ENCODE measurements around the gene NAALADL1.

The NAALADL1 gene

GRCh38 chr11:65078786-65079342, 20.5 kb upstream of the NAALADL1 start:
- no peak for DNase-seq

DNA sequence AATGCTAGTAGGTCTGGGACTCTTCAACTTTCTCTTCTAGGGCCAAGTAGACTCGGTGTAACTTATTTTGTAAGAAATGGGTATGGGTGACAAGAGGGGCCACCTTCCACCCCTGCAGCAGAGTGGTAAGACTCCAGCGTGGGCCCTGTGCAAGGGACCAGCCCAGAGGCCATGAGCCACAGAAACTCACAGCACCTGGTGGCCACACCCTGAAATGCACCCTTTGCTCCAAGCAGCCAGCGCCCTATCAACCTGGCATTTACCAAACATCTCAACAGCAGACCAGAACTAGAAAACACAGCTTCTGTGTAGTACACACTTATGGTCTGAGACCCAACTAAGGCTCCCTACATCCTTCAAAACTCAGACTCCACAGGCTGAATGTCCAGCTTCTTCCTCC, 19.8 kb upstream of the NAALADL1 start:
- peak; percentile 85 for DNase-seq

DNA sequence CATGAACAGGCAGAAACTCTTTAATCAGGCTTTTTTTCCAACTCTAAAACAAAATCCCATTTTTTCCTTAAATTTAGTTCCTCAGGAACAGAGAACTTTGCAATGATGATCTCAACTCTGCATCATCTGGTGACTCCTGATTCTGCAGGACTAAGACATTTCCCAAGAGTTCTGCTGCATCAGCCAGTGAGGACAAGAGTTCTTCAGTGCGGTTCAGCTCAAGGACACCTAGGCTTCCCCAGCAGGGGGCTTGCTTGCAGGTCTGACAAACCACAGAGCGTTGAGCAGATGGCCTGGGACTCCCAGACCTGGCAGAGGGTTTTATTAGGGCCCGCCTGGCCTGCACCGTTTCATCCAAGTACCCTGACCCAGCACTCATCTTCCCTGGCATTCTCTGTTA, 19.1 kb upstream of the NAALADL1 start:
- DNase-seq: no peak

DNA sequence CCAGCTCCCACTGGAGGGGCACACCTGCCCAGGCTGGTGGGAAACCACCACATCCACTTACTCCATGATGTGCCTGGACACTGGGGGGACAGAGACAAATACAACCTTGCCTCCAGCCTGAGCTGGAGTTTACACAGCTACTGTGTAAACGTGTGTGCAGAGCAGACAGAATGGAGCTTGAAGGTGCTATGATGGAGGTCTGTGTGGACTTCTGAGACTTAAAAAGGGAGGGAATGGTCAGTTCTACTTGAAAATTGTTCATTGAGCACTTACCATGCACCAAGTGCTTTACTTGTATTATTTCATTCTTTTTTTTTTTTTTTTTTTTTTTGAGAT, 14.2 kb upstream of the NAALADL1 start:
- no peak for DNase-seq

DNA sequence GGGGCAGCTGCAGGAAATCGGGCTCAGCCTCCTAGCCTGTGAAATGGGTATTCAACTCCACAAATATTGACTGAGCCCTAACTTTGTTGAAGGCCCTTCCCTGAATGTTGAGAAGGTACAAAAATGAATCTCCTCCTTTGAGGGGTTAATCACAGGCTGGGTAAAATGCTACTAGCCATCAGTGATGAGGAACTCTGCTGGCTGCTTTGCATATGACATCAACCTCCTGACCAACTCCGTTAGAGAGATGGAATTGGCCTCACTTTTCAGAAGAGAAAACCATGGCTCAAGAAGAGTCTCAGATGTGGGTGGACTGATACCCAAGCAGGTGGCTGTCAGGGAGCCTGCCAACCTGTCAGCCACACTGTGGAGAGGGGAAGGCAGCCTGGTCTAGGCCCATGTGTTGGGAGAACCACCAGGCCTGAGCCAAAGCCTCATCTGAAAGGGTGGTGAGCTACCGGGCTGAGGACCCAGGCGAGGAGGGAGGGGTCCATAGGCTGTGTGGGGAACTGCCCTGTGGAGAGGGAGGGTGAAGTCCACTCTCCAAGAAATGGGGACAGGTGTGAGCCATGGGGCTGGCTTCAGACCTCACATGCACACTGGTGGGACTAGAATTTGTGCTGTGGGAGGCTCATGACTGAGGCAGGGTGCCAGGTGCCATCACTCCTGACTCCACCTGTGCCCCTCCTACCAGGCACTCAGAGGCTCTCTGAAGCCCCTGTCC, 13.7 kb upstream of the NAALADL1 start:
- no peak for DNase-seq

GRCh38 chr11:65069217-65069616, 10.9 kb upstream of the NAALADL1 start:
- DNase-seq: no peak

DNA sequence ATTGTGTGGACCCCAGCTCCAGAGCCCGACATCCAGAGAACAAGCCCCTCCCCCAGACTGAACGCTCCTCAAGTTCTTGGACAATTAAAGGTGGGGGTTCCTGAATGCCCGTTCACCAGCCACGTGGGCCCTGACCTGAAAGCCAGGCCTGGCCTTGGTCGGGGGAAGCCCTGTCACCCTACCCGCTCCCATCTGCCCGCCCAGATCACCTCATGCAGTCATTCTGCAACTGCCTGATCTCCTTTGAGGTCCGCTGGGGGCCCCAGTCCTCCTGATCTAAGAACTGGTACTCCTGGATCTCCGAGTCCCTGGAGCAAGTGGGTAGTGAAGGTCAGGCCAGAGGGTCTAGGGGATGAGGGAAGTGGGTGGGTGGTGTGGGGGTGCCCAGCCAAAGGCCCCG, 9.1 kb upstream of the NAALADL1 start:
- no peak for DNase-seq

- no peak for DNase-seq
Observed at GRCh38 chr11:65066805-65067291, 8.5 kb upstream of the NAALADL1 start.

GRCh38 chr11:65066315-65066714, 8.0 kb upstream of the NAALADL1 start:
- DNase-seq: no peak

- no peak for DNase-seq
Observed at GRCh38 chr11:65065851-65066250, 7.5 kb upstream of the NAALADL1 start.

- no peak for DNase-seq
Observed at GRCh38 chr11:65064847-65065240, 6.5 kb upstream of the NAALADL1 start.

GRCh38 chr11:65063532-65063931, 5.2 kb upstream of the NAALADL1 start:
- no peak for DNase-seq

DNA sequence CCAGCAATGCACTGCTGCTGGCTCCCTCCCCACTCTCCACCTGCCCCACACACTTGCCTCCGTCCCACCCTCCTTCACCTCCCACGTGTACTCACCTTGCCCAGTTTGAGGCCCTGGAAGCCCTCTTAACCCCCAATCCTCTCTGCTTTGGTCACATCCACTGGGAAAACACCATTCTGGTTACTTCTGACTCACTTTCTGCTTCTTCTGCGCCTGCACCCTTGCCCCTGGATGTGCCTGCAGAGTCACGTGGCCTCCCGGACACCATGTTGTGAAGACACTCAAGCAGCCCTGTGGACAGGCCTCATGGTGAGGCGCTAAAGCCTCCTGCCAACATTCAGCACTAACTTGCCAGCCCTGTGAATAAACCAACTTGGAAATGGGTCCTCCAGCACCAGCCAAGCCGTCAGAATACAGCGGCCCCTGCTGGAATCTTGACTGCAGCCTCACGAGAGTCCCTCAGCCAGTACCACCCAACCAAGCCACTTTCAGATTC, 2.6 kb upstream of the NAALADL1 start:
- DNase-seq: no peak

DNA sequence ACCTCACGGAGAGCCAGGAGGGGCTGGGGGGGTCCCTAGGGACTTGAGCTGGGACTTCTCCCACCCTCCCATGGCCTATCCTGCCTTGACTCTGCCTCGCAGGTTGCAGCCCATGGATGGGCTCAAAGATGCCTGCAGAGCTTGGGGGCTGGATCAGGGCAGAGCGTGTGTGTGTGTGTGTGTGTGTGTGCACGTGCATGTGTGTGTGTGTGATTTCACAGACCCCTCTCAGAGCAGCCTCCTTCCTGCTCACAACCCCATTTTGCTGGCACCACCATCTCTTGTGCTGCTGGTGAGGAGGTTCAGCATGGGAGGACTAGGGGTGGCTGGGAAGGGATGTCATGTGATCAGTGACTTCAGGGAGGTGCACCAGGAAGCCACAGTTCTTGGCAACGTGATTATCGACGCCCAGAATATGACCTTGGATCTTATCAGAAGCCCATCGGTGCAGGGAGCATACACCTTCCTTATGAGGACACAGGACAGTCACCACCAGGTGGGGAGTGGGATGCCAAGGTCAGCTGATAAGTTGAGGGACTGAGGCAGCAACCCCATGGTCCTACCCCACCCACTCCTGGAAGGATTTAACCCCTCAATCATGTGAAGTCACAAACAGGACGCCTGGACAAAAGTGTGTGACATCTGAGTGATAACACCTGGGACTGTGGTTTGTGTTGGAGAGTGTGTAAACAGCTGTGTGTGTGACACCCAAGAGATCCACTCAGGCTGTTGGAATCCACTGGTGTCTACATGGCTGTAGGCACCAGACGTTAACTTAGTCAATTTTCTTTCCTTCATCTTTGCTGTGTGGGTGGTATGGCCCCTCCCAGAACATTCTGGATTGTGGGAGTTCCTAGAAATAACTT, 1.8 kb upstream of the NAALADL1 start:
- DNase-seq: no peak

DNA sequence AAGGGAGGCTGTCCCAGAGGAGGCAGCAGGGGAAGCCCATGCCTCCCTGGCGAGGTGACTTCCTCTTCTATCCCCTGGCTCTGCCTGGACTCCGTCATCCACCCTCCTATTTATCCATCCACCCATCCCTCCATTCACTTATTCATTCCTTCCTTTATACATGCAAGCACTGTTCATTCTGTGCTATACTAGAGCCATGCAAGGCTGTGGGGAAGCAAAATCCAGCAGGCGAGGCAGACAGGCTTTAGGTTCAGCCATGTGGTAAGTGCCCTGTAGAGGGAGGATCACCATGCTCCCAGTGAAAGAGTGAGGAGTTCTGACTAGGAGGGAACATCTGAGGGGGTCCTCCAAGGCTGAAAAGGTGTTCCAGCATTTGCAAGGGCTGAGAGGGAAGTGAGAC, 1.2 kb upstream of the NAALADL1 start:
- no peak for DNase-seq

- no peak for DNase-seq
Observed at GRCh38 chr11:65058012-65058411, 341 bp downstream of the NAALADL1 start.

DNA sequence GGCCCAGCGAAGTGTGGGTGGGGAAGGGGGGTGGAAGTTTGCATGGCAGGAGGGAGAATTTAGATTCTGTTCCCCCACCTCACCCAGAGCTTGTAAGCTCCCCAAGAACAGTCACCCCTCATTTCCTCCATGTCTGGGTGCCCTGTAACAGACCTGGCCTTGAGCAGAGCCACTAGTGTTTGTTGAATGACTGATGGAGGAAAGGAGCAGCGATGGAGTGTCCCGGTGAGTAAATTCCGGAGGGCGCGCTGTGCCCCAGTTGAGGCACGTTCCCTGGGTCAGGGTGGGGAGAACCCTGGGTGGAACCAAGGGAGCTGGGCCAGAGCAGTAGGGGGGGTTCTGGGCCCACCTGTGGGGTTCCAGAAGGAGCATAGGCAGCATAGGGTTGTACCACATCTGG, 827 bp downstream of the NAALADL1 start:
- no peak for DNase-seq

GRCh38 chr11:65056999-65057398, 1.4 kb downstream of the NAALADL1 start:
- no peak for DNase-seq

GRCh38 chr11:65055538-65055937, 2.8 kb downstream of the NAALADL1 start:
- DNase-seq: no peak

DNA sequence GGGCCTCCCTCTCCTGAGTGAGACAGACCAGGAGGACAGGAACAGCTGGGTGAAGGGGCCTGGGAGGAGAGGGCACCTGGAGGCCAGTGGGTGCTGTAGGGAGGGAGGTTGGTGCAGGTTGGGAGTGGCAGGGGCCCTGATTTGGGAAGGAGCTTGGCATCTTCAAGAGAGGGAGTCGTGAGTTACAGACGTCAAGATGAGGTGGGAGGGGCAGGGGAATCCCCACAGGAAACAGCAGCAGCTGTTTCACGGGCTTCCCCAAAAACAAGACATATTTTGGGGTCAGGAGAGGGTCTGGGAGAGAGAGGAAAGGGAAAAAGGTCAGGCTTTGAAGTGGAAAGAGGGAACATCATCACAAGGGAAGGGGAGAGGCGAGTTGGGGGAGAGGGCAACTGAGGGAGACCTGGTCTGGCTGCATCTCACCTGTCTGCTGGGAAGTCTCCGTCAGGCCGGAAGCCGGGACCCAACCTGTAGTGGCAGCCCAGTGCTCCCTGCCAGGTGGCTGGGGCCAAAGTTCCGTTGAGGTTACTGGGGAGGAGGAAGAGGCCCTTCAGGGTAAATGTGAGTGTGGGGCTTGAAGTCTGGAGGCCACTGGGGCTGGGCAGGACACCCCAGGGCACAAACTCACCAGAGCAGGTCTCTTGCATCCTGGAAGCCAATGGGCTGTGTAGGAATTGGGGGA, 4.4 kb downstream of the NAALADL1 start:
- peak; percentile 40 for DNase-seq

- DNase-seq: no peak
Observed at GRCh38 chr11:65051398-65051858, 6.9 kb downstream of the NAALADL1 start.

- peak; percentile 8 for DNase-seq
Observed at GRCh38 chr11:65047581-65048422, 10.6 kb downstream of the NAALADL1 start.
